ENCODE data around the gene SLC6A6. TPM values are rescaled to one million over a fixed set of nuclear protein-coding genes. Genes with fewer than 3 reads are reported as not detected.

The SLC6A6 gene
- total RNA-seq, 1 donor from 2014 or later, result 19.4 TPM

GRCh38 chr3:14520967-14521366 lies 118.6 kb downstream of the SLC6A6 start:
- no peak for DNase-seq (ENCODE audit: low spot score)

GRCh38 chr3:14521611-14522010 lies 119.2 kb downstream of the SLC6A6 start:
- DNase-seq (ENCODE audit: low spot score), result no peak

GRCh38 chr3:14522129-14522691 lies 119.8 kb downstream of the SLC6A6 start:
- DNase-seq (ENCODE audit: low spot score), result no peak

- no peak for DNase-seq (ENCODE audit: low spot score)
Measured at GRCh38 chr3:14522768-14523167, 120.4 kb downstream of the SLC6A6 start.

- no peak for DNase-seq (ENCODE audit: low spot score)
Measured at GRCh38 chr3:14523792-14524191, 121.4 kb downstream of the SLC6A6 start.

GRCh38 chr3:14524311-14524711 lies 121.9 kb downstream of the SLC6A6 start:
- DNase-seq (ENCODE audit: low spot score), result no peak

- no peak for DNase-seq (ENCODE audit: low spot score)
Measured at GRCh38 chr3:14524920-14525660, 122.7 kb downstream of the SLC6A6 start.

GRCh38 chr3:14525685-14526631 lies 123.6 kb downstream of the SLC6A6 start:
- no peak for DNase-seq (ENCODE audit: low spot score)

GRCh38 chr3:14528081-14528480 lies 125.7 kb downstream of the SLC6A6 start:
- no peak for DNase-seq (ENCODE audit: low spot score)

GRCh38 chr3:14531856-14532395 lies 129.5 kb downstream of the SLC6A6 start:
- DNase-seq (ENCODE audit: low spot score), result no peak

- DNase-seq (ENCODE audit: low spot score), result peak; percentile 70
Measured at GRCh38 chr3:14532691-14533456, 130.5 kb downstream of the SLC6A6 start.

GRCh38 chr3:14533457-14533958 lies 131.1 kb downstream of the SLC6A6 start:
- no peak for DNase-seq (ENCODE audit: low spot score)

- DNase-seq (ENCODE audit: low spot score), result no peak
Measured at GRCh38 chr3:14534516-14535191, 132.2 kb downstream of the SLC6A6 start.

- no peak for DNase-seq (ENCODE audit: low spot score)
Measured at GRCh38 chr3:14535616-14536015, 133.2 kb downstream of the SLC6A6 start.

- DNase-seq (ENCODE audit: low spot score), result no peak
Measured at GRCh38 chr3:14536055-14536815, 133.8 kb downstream of the SLC6A6 start.

GRCh38 chr3:14536837-14537589 lies 134.6 kb downstream of the SLC6A6 start:
- DNase-seq (ENCODE audit: low spot score), result no peak

- DNase-seq (ENCODE audit: low spot score), result no peak
Measured at GRCh38 chr3:14537590-14538450, 135.4 kb downstream of the SLC6A6 start.

- no peak for DNase-seq (ENCODE audit: low spot score)
Measured at GRCh38 chr3:14538451-14539088, 136.2 kb downstream of the SLC6A6 start.

Measured in ureter (tissue), 1 donor.